Coronary artery (tissue), 2 donors: ENCODE measurements around the gene SPTBN1.

ENCODE experiments used
- DNase-seq: peaks from one replicate; pipeline ENCODE4 v3.0.0-alpha.2; 2017; ENCODE audit warnings: low spot score
- H3K27ac ChIP-seq, 2 donors: fragments of 200-600 bp; sonication (generic); one replicate each; pipeline ENCODE4 v1.5.1; 2016 to 2019
- H3K4me3 ChIP-seq: fragments of 200-600 bp; sonication (generic); 2 replicates; pipeline ENCODE4 v1.5.1; 2016; ENCODE audit warnings: mild to moderate bottlenecking, moderate library complexity
- TF ChIP-seq, protein P1 (sequence below): fragments of 200-600 bp; sonication (generic); IDR thresholded peaks from one replicate; pipeline ENCODE4 v1.5.1; 2019; ENCODE audit warnings: antibody characterized with exemption

SPTBN1 gene

DNA sequence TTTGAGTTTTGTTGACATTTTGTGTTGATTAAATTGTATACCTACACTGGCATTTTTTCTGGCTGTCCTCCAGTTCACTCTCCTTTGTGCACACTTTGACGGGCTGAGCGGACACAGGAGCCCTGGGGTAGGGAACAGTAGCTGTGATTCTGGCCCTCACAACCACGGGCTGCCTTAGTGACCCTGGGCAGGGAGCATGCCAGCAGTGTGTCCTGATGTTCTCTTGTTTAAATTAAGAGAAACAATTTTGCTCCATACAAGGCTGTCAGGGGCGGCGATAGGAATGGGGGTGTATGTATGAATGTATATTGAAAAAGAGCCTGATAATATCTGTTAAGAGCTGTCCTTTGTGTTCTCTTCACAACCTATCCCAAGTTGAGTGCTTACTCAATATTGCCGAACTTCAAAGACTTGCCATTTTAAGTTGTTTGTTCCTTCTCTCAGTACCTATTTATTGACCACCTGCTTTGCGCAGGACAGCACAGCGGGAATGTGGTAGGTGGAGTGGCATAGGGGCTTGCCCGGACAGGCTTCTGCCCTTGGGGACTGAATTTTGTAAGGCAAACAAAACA lies 163.6 kb downstream of the SPTBN1 start:
- no peak for DNase-seq
- Histone ChIP-seq H3K27ac (peak overlapping the region in 1 of 2 donors; percentile 42), H3K4me3 (no peak overlapping the region)
- TF ChIP-seq, protein P1, sequence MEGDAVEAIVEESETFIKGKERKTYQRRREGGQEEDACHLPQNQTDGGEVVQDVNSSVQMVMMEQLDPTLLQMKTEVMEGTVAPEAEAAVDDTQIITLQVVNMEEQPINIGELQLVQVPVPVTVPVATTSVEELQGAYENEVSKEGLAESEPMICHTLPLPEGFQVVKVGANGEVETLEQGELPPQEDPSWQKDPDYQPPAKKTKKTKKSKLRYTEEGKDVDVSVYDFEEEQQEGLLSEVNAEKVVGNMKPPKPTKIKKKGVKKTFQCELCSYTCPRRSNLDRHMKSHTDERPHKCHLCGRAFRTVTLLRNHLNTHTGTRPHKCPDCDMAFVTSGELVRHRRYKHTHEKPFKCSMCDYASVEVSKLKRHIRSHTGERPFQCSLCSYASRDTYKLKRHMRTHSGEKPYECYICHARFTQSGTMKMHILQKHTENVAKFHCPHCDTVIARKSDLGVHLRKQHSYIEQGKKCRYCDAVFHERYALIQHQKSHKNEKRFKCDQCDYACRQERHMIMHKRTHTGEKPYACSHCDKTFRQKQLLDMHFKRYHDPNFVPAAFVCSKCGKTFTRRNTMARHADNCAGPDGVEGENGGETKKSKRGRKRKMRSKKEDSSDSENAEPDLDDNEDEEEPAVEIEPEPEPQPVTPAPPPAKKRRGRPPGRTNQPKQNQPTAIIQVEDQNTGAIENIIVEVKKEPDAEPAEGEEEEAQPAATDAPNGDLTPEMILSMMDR, result no peak

DNA sequence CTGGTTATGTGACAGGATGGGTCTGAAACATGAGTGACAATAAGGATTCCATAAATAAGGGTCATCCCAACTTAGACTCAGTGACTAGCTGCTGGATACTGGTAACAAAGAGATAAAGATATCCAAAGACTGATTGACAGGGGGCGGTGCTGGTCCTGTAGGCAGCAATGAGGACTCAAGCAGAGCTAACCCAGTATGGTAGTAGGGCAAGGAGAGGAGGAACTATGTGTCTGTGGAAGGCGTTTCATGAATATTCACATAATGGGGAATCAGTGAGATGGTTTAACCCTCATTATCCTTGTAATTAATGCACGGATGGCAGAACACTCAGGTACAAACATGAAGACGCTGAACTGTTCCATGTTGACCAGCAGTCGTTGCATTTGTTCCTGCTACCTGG lies 164.8 kb downstream of the SPTBN1 start:
- DNase-seq, result no peak
- TF ChIP-seq, protein P1, result no peak
- Histone ChIP-seq H3K4me3 (no peak overlapping the region), H3K27ac (peak overlapping the region in 1 of 2 donors; percentile 6)

GRCh38 chr2:54624591-54625071 lies 168.5 kb downstream of the SPTBN1 start:
- TF ChIP-seq, protein P1, result no peak
- no peak for DNase-seq
- Histone ChIP-seq H3K27ac (peak overlapping the region in 1 of 2 donors; percentile 15), H3K4me3 (no peak overlapping the region)

GRCh38 chr2:54626131-54626530 lies 170.0 kb downstream of the SPTBN1 start:
- TF ChIP-seq, protein P1, result no peak
- no peak for DNase-seq
- Histone ChIP-seq H3K27ac (peak overlapping the region in 1 of 2 donors; percentile 46), H3K4me3 (no peak overlapping the region)

DNA sequence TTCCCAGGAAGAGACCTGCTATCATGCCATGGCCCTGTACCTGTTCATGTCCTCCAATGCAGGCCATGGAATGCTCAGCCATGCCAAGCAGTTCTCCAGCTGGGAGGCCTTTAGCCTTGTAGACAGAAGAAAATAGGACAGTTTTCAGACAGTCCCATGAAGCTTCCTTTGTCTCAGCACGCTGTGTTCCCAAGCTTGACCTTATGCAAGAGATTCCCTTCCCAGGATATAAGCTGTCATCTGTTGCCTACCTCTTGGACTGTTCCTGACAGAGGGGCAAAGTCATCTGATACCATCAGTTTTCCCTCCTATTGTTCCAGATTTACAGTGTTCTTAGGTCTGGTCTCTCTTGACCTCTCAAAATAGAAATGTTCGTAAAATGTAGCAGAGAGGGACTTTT lies 170.8 kb downstream of the SPTBN1 start:
- DNase-seq, result no peak
- peak overlapping the region in 1 of 2 donors; percentile 46 for H3K27ac ChIP-seq
- TF ChIP-seq, protein P1, result no peak
- no peak overlapping the region for H3K4me3 ChIP-seq

DNA sequence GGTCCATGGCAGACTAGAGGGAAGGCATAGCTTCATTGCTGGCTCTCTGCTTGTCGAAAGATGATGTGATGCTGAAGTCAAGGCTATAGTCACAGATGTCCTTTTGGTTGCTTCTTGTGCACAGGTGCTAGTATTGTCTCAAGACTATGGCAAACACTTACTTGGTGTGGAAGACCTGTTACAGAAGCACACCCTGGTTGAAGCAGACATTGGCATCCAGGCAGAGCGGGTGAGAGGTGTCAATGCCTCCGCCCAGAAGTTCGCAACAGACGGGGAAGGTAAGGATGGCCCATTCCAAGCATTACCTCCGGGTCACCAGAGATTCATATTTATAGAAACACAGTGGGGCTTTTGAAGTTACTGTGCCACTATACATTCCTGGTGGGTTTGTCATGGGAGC lies 171.8 kb downstream of the SPTBN1 start:
- Histone ChIP-seq H3K27ac (no peak overlapping the region), H3K4me3 (no peak overlapping the region)
- TF ChIP-seq, protein P1, result no peak
- no peak for DNase-seq

GRCh38 chr2:54628418-54628817 lies 172.3 kb downstream of the SPTBN1 start:
- Histone ChIP-seq H3K27ac (no peak overlapping the region), H3K4me3 (no peak overlapping the region)
- TF ChIP-seq, protein P1, result no peak
- no peak for DNase-seq
